Measurements from ENCODE around the gene LATS2.

The LATS2 gene

DNA sequence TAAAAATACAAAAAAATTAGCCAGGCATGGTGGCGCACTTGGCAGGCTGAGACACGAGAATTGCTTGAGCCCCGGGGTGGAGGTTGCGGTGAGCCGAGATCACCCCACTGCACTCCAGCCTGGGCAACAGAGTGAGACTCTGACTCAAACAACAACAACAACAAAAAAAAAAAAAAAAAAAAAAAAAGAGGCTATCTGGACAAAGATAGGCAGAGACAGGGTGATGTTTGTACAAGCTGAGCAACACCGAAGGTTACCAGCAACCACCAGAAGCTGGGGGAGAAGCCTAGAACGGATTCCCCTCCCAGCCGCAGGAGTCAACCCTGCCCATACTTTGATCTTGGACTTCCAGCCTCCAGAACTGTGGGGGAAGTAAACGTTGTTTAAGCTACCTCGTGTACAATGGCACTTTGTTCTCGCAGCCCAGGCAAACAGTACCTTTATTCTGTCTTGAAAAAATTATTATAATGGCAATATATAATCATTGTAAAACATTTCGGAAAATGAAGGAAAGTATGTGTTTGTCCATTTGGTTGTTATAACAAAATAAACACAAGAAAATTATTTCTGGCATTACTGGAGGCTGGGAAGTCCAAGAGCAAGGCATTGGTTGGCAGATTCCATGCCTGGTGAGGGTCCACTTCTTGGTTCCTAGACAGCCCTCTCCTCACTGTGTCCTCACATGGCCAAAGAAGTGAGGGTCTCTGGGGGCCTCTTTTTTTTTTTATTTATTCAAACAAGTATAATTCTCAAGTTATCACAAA is 39.8 kb upstream of the LATS2 start:
- H3K4me3 ChIP-seq (ENCODE audit: low read depth, low read length): no peak overlapping the region
- TF ChIP-seq POLR2A (IDR thresholded peaks at IDR 0.05; ENCODE audit: extremely low read depth, insufficient read length): no peak
- TF ChIP-seq, protein P1, sequence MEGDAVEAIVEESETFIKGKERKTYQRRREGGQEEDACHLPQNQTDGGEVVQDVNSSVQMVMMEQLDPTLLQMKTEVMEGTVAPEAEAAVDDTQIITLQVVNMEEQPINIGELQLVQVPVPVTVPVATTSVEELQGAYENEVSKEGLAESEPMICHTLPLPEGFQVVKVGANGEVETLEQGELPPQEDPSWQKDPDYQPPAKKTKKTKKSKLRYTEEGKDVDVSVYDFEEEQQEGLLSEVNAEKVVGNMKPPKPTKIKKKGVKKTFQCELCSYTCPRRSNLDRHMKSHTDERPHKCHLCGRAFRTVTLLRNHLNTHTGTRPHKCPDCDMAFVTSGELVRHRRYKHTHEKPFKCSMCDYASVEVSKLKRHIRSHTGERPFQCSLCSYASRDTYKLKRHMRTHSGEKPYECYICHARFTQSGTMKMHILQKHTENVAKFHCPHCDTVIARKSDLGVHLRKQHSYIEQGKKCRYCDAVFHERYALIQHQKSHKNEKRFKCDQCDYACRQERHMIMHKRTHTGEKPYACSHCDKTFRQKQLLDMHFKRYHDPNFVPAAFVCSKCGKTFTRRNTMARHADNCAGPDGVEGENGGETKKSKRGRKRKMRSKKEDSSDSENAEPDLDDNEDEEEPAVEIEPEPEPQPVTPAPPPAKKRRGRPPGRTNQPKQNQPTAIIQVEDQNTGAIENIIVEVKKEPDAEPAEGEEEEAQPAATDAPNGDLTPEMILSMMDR (IDR thresholded peaks at IDR 0.05; ENCODE audit: low read depth, low read length): no peak
- TF ChIP-seq, protein P2, sequence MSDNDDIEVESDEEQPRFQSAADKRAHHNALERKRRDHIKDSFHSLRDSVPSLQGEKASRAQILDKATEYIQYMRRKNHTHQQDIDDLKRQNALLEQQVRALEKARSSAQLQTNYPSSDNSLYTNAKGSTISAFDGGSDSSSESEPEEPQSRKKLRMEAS (IDR thresholded peaks at IDR 0.05; ENCODE audit: low read depth, low read length): no peak
- TF ChIP-seq MYC (IDR thresholded peaks at IDR 0.05; ENCODE audit: low read depth, low read length): no peak
- no peak for DNase-seq (ENCODE audit: low read depth)

DNA sequence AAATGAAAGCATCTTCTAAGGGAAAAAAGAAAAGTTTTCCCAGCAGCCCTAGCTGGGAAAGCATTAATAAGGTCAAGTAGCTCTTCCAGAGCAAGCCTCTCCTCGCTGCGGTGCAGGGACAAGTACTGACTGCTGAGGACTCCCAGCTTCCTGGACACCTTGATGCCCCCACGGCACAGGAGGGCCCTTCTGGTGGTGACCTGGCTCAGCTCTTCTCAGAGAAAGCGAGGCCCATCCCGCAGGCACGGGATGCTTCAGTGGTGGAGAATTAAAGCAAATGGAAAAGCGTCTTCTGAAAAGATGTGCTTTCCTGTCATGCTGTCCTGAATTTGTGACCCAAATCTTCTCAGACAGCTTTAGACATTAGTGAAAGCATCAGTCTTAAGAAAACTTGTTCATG is 38.8 kb upstream of the LATS2 start:
- DNase-seq (ENCODE audit: low read depth): no peak

DNA sequence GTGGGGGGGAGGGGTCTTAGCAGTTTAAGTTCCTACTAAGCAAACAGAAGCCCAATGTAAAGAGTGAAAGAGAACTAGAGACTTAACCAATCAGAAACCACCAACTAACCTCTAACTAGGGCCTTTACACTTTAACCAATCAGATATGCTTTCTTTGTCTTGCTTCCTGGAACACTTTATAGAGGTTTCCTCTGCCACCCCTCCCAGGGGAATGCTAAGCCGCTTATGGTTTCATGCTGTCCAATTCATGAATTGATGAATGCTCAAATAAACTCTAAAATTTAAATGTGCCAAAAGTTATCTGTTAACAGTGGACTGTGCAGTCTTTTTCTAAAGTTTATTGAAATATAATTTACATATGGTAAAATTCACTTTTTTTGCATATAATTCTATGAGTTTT is 33.9 kb upstream of the LATS2 start:
- DNase-seq (ENCODE audit: low read depth): peak; percentile 56
- no peak overlapping the region for H3K4me3 ChIP-seq (ENCODE audit: low read depth, low read length)
- TF ChIP-seq, protein P2 (IDR thresholded peaks at IDR 0.05; ENCODE audit: low read depth, low read length): no peak
- no peak for TF ChIP-seq MYC (IDR thresholded peaks at IDR 0.05; ENCODE audit: low read depth, low read length)
- TF ChIP-seq POLR2A (IDR thresholded peaks at IDR 0.05; ENCODE audit: extremely low read depth, insufficient read length): no peak

More for the DNA sequence above, 38.8 kb upstream of the LATS2 start:
- TF ChIP-seq MYC (IDR thresholded peaks at IDR 0.05; ENCODE audit: low read depth, low read length): no peak
- no peak for TF ChIP-seq POLR2A (IDR thresholded peaks at IDR 0.05; ENCODE audit: extremely low read depth, insufficient read length)
- TF ChIP-seq, protein P1 (IDR thresholded peaks at IDR 0.05; ENCODE audit: low read depth, low read length): no peak
- TF ChIP-seq, protein P2 (IDR thresholded peaks at IDR 0.05; ENCODE audit: low read depth, low read length): no peak
- no peak overlapping the region for H3K4me3 ChIP-seq (ENCODE audit: low read depth, low read length)

DNA sequence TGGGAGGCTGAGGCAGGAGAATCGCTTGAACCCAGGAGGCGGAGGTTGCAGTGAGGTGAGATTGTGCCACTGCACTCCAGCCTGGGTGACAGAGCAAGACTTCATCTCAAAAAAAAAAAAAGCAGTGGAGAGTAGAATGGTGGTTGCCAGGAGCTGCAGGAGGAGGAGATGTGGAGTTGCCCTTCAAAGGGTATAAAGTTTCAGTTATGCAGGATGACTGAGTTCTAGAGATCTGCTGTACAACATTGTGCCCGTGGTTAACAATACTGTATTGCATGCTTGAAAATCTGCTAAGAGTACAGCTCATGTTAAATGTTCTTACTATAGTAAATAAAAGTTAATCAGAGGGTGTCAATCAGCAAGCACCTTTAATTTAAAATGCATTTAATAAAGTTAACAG is 28.4 kb upstream of the LATS2 start:
- no peak for DNase-seq (ENCODE audit: low read depth)
- TF ChIP-seq POLR2A (IDR thresholded peaks at IDR 0.05; ENCODE audit: extremely low read depth, insufficient read length) (no peak), MYC (IDR thresholded peaks at IDR 0.05; ENCODE audit: low read depth, low read length) (no peak)
- TF ChIP-seq, protein P2 (IDR thresholded peaks at IDR 0.05; ENCODE audit: low read depth, low read length): no peak
- TF ChIP-seq, protein P1 (IDR thresholded peaks at IDR 0.05; ENCODE audit: low read depth, low read length): no peak
- H3K4me3 ChIP-seq (ENCODE audit: low read depth, low read length): no peak overlapping the region

DNA sequence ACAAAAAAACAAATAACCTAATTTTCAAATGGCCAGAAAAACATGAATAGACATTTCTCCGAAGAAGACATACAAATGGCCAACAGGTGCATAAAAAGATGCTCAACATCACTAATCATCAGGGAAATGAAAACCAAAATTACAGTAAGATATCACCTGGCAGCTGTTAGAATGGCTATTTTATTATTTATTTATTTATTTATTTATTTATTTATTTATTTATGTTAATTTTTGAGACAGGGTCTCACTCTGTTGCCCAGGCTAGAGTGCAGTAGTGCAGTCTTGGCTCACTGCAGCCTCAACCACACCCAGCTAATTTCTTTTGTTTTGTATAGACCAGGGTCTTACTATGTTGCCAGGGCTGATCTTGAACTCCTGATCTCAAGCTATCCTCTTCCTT is 27.1 kb upstream of the LATS2 start:
- H3K4me3 ChIP-seq (ENCODE audit: low read depth, low read length): no peak overlapping the region
- TF ChIP-seq POLR2A (IDR thresholded peaks at IDR 0.05; ENCODE audit: extremely low read depth, insufficient read length) (no peak), MYC (IDR thresholded peaks at IDR 0.05; ENCODE audit: low read depth, low read length) (no peak)
- TF ChIP-seq, protein P2 (IDR thresholded peaks at IDR 0.05; ENCODE audit: low read depth, low read length): no peak
- TF ChIP-seq, protein P1 (IDR thresholded peaks at IDR 0.05; ENCODE audit: low read depth, low read length): no peak
- no peak for DNase-seq (ENCODE audit: low read depth)

DNA sequence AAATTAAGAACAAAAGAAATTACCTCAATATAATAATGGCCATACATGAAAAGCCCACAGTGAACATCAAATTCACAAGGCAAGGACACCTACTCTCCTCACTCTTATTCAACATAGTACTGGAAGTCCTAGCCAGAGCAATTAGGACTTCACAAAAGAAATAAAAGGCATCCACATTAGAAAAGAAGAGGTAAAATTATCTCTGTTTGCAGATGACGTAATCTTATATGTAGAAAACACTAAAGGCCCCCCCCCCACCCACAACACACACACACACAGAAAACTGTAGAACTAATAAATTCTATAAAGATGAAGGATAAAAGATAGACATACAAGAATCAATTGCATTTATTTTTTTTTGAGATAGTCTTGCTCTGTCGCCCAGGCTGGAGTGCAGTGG is 25.5 kb upstream of the LATS2 start:
- TF ChIP-seq POLR2A (IDR thresholded peaks at IDR 0.05; ENCODE audit: extremely low read depth, insufficient read length) (no peak), MYC (IDR thresholded peaks at IDR 0.05; ENCODE audit: low read depth, low read length) (no peak)
- TF ChIP-seq, protein P2 (IDR thresholded peaks at IDR 0.05; ENCODE audit: low read depth, low read length): no peak
- TF ChIP-seq, protein P1 (IDR thresholded peaks at IDR 0.05; ENCODE audit: low read depth, low read length): no peak
- H3K4me3 ChIP-seq (ENCODE audit: low read depth, low read length): no peak overlapping the region
- DNase-seq (ENCODE audit: low read depth): no peak
